ENCODE measurements around the gene NKX6-1. TPM values are rescaled to one million over a fixed set of nuclear protein-coding genes. Genes with fewer than 3 reads are reported as not detected.

Gene NKX6-1
- total RNA-seq, 1 experiment from 2014 or later: 0.14 TPM

DNA sequence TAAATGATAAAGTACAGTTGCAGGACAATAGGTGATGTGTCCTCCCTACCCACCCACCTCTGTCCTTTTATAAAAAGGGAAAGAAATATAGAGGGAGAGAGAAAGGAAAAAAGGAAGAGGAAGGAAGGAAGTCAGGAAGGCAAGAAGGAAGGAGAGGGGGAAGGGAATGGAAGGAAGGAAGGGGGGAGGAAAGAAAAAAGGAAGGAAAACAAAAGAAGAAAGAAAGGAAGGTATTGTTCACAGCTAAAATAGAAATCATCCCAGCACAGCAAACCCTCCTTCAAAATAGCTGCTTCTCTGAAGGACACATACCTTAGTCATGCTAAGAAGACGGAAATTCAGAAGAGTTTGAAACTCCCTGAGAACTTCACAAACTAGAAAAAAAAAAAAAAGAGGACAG lies 8.4 kb downstream of the NKX6-1 start:
- Mint-ChIP-seq H3K36me3 (ENCODE audit: insufficient read depth, unreplicated experiment) (no peaks in the 10 kb centered on the region), H3K4me3 (ENCODE audit: unreplicated experiment) (no peak overlapping the region)
- no peaks in the 10 kb centered on the region; the same call in 1 of the 2 replicates for H3K27me3 ChIP-seq (replicated peaks; ENCODE audit: control insufficient read depth, insufficient read depth, low read length)

DNA sequence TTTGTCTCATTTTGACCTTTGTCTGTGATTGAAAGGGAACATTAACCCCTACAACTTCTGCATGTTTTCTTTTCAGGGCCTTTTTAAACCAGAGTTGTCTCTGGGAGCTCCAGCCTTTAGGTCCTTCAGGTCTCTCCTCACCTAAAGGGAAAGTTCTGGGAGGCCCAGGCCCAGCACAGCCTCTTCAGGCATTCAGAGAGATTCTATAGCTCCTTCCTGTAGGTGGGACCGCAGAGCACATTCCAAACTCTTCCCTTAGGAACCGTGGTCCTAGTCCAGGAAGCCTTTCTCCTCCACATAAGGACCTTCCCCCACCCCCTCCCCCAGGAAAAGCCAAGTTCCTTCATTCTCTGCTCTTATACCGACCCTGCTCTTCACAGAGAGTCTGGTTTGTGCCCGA lies 14.9 kb downstream of the NKX6-1 start:
- H3K4me3 ChIP-seq (ENCODE audit: low read depth, low read length): no peak overlapping the region
- H3K27me3 Mint-ChIP-seq (ENCODE audit: insufficient read depth, unreplicated experiment): peaks cover 12% of the 10 kb centered on the region
- ChIA-PET POLR2A (no interaction called here), CTCF (no interaction called here)
- H3K36me3 Mint-ChIP-seq (ENCODE audit: insufficient read depth, unreplicated experiment): peaks cover 6% of the 10 kb centered on the region
- intact Hi-C loops (cut with micrococcal nuclease; ENCODE audit: unreplicated experiment): no loop called here
- no peak overlapping the region for H3K4me3 Mint-ChIP-seq (ENCODE audit: unreplicated experiment)
- H3K4me1 ChIP-seq: no peaks in the 10 kb centered on the region
- DNase-seq: no peak
- H3K4me1 Mint-ChIP-seq (ENCODE audit: low read depth, unreplicated experiment): no peaks in the 10 kb centered on the region
- TF ChIP-seq, protein P1, sequence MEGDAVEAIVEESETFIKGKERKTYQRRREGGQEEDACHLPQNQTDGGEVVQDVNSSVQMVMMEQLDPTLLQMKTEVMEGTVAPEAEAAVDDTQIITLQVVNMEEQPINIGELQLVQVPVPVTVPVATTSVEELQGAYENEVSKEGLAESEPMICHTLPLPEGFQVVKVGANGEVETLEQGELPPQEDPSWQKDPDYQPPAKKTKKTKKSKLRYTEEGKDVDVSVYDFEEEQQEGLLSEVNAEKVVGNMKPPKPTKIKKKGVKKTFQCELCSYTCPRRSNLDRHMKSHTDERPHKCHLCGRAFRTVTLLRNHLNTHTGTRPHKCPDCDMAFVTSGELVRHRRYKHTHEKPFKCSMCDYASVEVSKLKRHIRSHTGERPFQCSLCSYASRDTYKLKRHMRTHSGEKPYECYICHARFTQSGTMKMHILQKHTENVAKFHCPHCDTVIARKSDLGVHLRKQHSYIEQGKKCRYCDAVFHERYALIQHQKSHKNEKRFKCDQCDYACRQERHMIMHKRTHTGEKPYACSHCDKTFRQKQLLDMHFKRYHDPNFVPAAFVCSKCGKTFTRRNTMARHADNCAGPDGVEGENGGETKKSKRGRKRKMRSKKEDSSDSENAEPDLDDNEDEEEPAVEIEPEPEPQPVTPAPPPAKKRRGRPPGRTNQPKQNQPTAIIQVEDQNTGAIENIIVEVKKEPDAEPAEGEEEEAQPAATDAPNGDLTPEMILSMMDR (IDR thresholded peaks at IDR 0.05; ENCODE audit: insufficient read depth in 1 of 2, low read depth in 1 of 2, low read length in 1 of 2, severe bottlenecking in 1 of 2, unreplicated experiment in 1 of 2): no peak
- BruUV-seq (replicated peaks): no TSS peak
- no peaks in the 10 kb centered on the region for H3K36me3 ChIP-seq (ENCODE audit: control insufficient read depth, insufficient read depth, low read length)
- no peak overlapping the region for H3K27ac Mint-ChIP-seq (ENCODE audit: unreplicated experiment)
- no peaks in the 10 kb centered on the region for H3K27me3 ChIP-seq (replicated peaks; ENCODE audit: control insufficient read depth, insufficient read depth, low read length)
- H3K9me3 Mint-ChIP-seq (ENCODE audit: unreplicated experiment): no peaks in the 10 kb centered on the region
- no peaks in the 10 kb centered on the region for H3K9me3 ChIP-seq

More for the DNA sequence above, 8.4 kb downstream of the NKX6-1 start:
- H3K27me3 Mint-ChIP-seq (ENCODE audit: insufficient read depth, unreplicated experiment): peaks cover 32% of the 10 kb centered on the region
- no peak overlapping the region for H3K27ac Mint-ChIP-seq (ENCODE audit: unreplicated experiment)
- Histone ChIP-seq H3K36me3 (ENCODE audit: control insufficient read depth, insufficient read depth, low read length) (no peaks in the 10 kb centered on the region), H3K4me1 (no peaks in the 10 kb centered on the region), H3K4me3 (ENCODE audit: low read depth, low read length) (no peak overlapping the region), H3K9me3 (no peaks in the 10 kb centered on the region)
- intact Hi-C loops (cut with micrococcal nuclease; ENCODE audit: unreplicated experiment): no loop called here
- H3K4me1 Mint-ChIP-seq (ENCODE audit: low read depth, unreplicated experiment): no peaks in the 10 kb centered on the region
- DNase-seq: no peak
- CTCF ChIA-PET: no interaction called here
- BruUV-seq (replicated peaks): no TSS peak
- H3K9me3 Mint-ChIP-seq (ENCODE audit: unreplicated experiment): no peaks in the 10 kb centered on the region
- TF ChIP-seq, protein P1 (IDR thresholded peaks at IDR 0.05; ENCODE audit: insufficient read depth in 1 of 2, low read depth in 1 of 2, low read length in 1 of 2, severe bottlenecking in 1 of 2, unreplicated experiment in 1 of 2): no peak
- POLR2A ChIA-PET: no interaction called here

DNA sequence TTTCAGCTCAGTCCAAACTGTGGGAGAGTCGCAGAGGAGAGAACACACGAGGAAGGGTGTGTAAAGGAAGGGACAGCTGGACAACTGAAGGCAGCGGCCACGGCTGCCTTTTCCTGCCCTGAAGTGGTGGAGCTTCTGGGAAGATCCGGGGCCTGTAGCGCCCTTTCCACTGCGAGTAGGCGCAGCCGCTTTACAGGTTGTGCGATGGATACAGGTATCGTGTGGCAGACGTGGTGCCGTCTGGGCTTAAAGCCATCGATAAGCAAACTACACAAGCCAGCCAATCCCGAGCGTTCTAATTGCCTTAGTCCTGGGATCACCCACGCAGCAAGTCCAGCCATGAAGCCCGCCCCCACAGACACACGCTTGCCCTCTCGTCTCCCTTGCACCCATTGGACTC lies 15.4 kb downstream of the NKX6-1 start:
- ChIA-PET POLR2A (no interaction called here), CTCF (no interaction called here)
- intact Hi-C loops (cut with micrococcal nuclease; ENCODE audit: unreplicated experiment): no loop called here
- H3K4me1 ChIP-seq: no peaks in the 10 kb centered on the region
- DNase-seq: no peak
- H3K36me3 ChIP-seq (ENCODE audit: control insufficient read depth, insufficient read depth, low read length): no peaks in the 10 kb centered on the region
- no peak overlapping the region for H3K4me3 ChIP-seq (ENCODE audit: low read depth, low read length)
- no peak overlapping the region for H3K4me3 Mint-ChIP-seq (ENCODE audit: unreplicated experiment)
- H3K27me3 Mint-ChIP-seq (ENCODE audit: insufficient read depth, unreplicated experiment): peaks cover 12% of the 10 kb centered on the region
- H3K36me3 Mint-ChIP-seq (ENCODE audit: insufficient read depth, unreplicated experiment): peaks cover 6% of the 10 kb centered on the region
- no peak overlapping the region for H3K27ac Mint-ChIP-seq (ENCODE audit: unreplicated experiment)
- H3K9me3 Mint-ChIP-seq (ENCODE audit: unreplicated experiment): no peaks in the 10 kb centered on the region
- BruUV-seq (replicated peaks): no TSS peak
- no peaks in the 10 kb centered on the region for H3K27me3 ChIP-seq (replicated peaks; ENCODE audit: control insufficient read depth, insufficient read depth, low read length)
- H3K4me1 Mint-ChIP-seq (ENCODE audit: low read depth, unreplicated experiment): no peaks in the 10 kb centered on the region
- no peaks in the 10 kb centered on the region for H3K9me3 ChIP-seq
- TF ChIP-seq, protein P1 (IDR thresholded peaks at IDR 0.05; ENCODE audit: insufficient read depth in 1 of 2, low read depth in 1 of 2, low read length in 1 of 2, severe bottlenecking in 1 of 2, unreplicated experiment in 1 of 2): no peak
